Sigmoid colon (tissue), 7 donors: ENCODE measurements around the gene ST8SIA4. TPM values are rescaled to one million over a fixed set of nuclear protein-coding genes. Genes with fewer than 3 reads are reported as not detected.

Experiments
- DNase-seq: peaks from one replicate; pipeline ENCODE4 v3.0.0-alpha.2; 2019
- H3K27ac ChIP-seq, 4 donors: fragments of 200-600 bp; sonication (generic); one replicate each; pipeline ENCODE4 v1.5.1; 2016 to 2019; ENCODE audit warnings: mild to moderate bottlenecking in 1 of 4
- H3K27me3 ChIP-seq, 3 donors: fragments of 200-600 bp; sonication (generic); one replicate each; pipeline ENCODE4 v1.5.1; 2019; ENCODE audit warnings: mild to moderate bottlenecking in 1 of 3
- H3K36me3 ChIP-seq, 4 donors: fragments of 200-600 bp; sonication (generic); one replicate each; pipeline ENCODE4 v1.5.1; 2016 to 2019
- H3K4me1 ChIP-seq, 4 donors: fragments of 200-600 bp; sonication (generic); one replicate each; pipeline ENCODE4 v1.5.1; 2017 to 2019
- H3K4me3 ChIP-seq, 4 donors: fragments of 200-600 bp; sonication (generic); one replicate each; pipeline ENCODE4 v1.5.1; 2017 to 2019; ENCODE audit warnings: mild to moderate bottlenecking in 2 of 4, moderate library complexity in 1 of 4
- H3K9me3 ChIP-seq, 4 donors: fragments of 200-600 bp in 3 of 4; sonication (generic) in 3 of 4; one replicate each; pipeline versions ENCODE4 v1.5.1 to v1.6.1; 2013 to 2019
- CTCF ChIP-seq, 4 experiments: fragments of 450-650 bp in 3 of 4; fragments of 200-600 bp in 1 of 4; IDR thresholded peaks; one replicate each; pipeline ENCODE4 v1.5.1; 2016 to 2019; ENCODE audit warnings: antibody characterized with exemption in 4 of 4, mild to moderate bottlenecking in 3 of 4, moderate library complexity in 2 of 4
- EP300 ChIP-seq, 4 donors: sonication (generic); formaldehyde crosslinking; IDR thresholded peaks; one replicate each; pipeline ENCODE4 v1.6.1; 2017; ENCODE audit warnings: antibody characterized with exemption in 4 of 4
- POLR2A ChIP-seq, 2 donors: fragments of 450-650 bp; IDR thresholded peaks; one replicate each; pipeline ENCODE4 v1.6.1; 2016; ENCODE audit warnings: antibody characterized with exemption in 2 of 2, mild to moderate bottlenecking in 2 of 2, moderate library complexity in 2 of 2
- POLR2AphosphoS5 ChIP-seq, 4 donors: sonication (generic); formaldehyde crosslinking; IDR thresholded peaks; one replicate each; pipeline ENCODE4 v1.6.1; 2017; ENCODE audit warnings: antibody characterized with exemption in 4 of 4
- WGBS, 2 donors: extraction: QIAGEN DNeasy Blood & Tissue Kit; methylation state at CpG; one replicate each; pipeline ENCODE4 v1.1.7; 2013; 5-methylcytosine and 5-hydroxymethylcytosine counted together
- intact Hi-C: fragments of 100-400 bp; cut with DNase I; formaldehyde crosslinking; loops from one replicate; pipeline ENCODE4 v1.15.1; 2023
- polyA plus RNA-seq, 3 donors: library from polyadenylated mRNA; stranded (reverse); fragments of 200-250 nt; gene quantifications; one replicate each; pipeline ENCODE4 v1.2.3, GENCODE V29; 2013
- total RNA-seq, 4 donors: library from RNA; depleted of rRNA; stranded (reverse); fragments of >200 nt; gene quantifications; one replicate each; pipeline ENCODE4 v1.1.0, GENCODE V29; 2016
- donor health status: healthy with polysubstance abuse.
- donor health status: Bipolar disorder and iron deficiency.
- donor health status: healthy.

Gene ST8SIA4
- total and polyA plus RNA-seq, 7 donors: 0.60 to 8.3 (median 3.0) TPM

- 87 to 88% methylated on average over 3 of the region's 3 CpGs for WGBS, 2 donors
- TF ChIP-seq POLR2AphosphoS5 (IDR thresholded peaks at IDR 0.05) (no peak), EP300 (IDR thresholded peaks at IDR 0.05) (no peak), POLR2A (IDR thresholded peaks at IDR 0.05) (no peak), CTCF (IDR thresholded peaks at IDR 0.05) (no peak)
- intact Hi-C loops: no loop called here
Observed at GRCh38 chr5:100861148-100861547, 41.9 kb downstream of the ST8SIA4 start.

DNA sequence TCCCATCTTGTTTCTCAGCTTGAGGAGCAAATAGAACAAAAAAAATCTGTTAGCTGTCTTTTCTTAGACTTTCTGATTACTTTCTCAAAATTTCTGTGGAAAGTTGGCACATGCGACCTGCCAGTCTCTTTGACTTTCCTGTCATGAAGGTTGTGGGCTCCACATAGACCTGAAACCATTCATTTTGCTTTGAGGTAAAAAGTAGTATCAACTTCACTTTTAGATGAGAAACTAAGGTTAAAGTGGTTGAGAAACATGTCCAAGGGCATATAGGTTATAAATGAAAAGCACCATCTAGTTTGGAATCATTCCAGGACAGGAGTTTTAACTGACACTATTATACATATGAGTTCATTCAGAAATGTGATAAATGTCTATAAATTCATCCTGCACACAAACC lies 42.7 kb downstream of the ST8SIA4 start:
- Histone ChIP-seq H3K4me3 (no peak overlapping the region), H3K27ac (no peak overlapping the region), H3K27me3 (no peaks in the 10 kb centered on the region), H3K4me1 (no peaks in the 10 kb centered on the region), H3K36me3 (no peaks in the 10 kb centered on the region), H3K9me3 (no peaks in the 10 kb centered on the region)
- DNase-seq: no peak
- TF ChIP-seq CTCF (IDR thresholded peaks at IDR 0.05) (no peak), POLR2A (IDR thresholded peaks at IDR 0.05) (no peak), POLR2AphosphoS5 (IDR thresholded peaks at IDR 0.05) (no peak), EP300 (IDR thresholded peaks at IDR 0.05) (no peak)
- WGBS, 2 donors: 79 to 83% methylated on average over 1 of the region's 1 CpG
- intact Hi-C loops: no loop called here

More at GRCh38 chr5:100861148-100861547, 41.9 kb downstream of the ST8SIA4 start:
- H3K4me3 ChIP-seq: no peak overlapping the region
- H3K36me3 ChIP-seq: no peaks in the 10 kb centered on the region
- H3K27ac ChIP-seq: no peak overlapping the region
- H3K27me3 ChIP-seq: no peaks in the 10 kb centered on the region
- no peaks in the 10 kb centered on the region for H3K4me1 ChIP-seq
- no peaks in the 10 kb centered on the region for H3K9me3 ChIP-seq
- DNase-seq: no peak

DNA sequence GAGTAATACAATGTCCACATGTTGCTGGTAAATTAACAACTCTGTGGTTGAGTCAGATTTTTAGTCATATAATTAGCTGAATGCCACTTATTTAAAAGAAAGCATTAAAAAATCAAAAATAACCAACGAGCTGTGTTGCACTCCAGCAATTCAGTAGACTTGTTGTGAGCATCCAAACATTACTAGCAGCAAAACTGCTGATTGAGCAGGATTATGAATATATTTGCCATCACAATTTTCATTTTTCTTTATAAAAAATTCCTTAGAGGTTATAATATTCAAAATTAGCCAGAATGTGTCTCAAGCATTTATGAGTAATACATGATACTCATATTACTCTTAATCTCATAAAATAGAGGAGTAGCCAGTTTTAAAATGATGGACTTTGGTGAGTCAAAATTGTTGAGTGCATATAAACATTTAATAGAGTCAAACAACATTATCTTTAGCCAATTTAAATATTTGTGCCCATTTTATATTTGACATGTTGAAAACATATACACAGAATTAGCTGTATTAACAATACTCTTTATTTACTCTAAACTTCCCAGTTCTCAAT lies 44.0 kb downstream of the ST8SIA4 start:
- DNase-seq: no peak
- 37 to 74% methylated on average over 1 of the region's 1 CpG for WGBS, 2 donors
- Histone ChIP-seq H3K36me3 (no peaks in the 10 kb centered on the region), H3K27me3 (no peaks in the 10 kb centered on the region), H3K4me3 (no peak overlapping the region), H3K4me1 (no peaks in the 10 kb centered on the region), H3K27ac (no peak overlapping the region), H3K9me3 (no peaks in the 10 kb centered on the region)
- intact Hi-C loops: no loop called here
- TF ChIP-seq POLR2A (IDR thresholded peaks at IDR 0.05): no peak
- no peak for TF ChIP-seq POLR2AphosphoS5 (IDR thresholded peaks at IDR 0.05)
- no peak for TF ChIP-seq CTCF (IDR thresholded peaks at IDR 0.05)
- no peak for TF ChIP-seq EP300 (IDR thresholded peaks at IDR 0.05)

DNA sequence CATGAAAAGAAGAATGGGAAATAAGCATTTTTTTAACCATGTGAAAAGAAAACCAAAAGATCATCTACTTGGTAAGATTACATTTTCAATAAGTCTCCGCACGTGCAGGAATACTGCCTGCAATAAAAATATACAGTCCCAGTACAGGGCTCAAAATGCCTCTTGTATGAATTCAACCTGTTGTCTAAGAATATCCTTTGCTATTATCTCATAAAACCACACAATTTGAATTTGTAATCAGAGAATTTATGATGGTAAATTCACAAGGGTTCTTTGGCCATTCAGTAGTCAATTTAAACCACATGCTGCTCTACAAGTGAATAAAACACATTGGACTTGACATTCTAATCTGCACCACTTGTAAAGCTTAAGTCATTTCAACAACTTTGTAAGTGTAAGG lies 46.6 kb downstream of the ST8SIA4 start:
- Histone ChIP-seq H3K9me3 (no peaks in the 10 kb centered on the region), H3K27ac (no peak overlapping the region), H3K4me1 (no peaks in the 10 kb centered on the region), H3K27me3 (no peaks in the 10 kb centered on the region), H3K36me3 (no peaks in the 10 kb centered on the region), H3K4me3 (no peak overlapping the region)
- no peak for DNase-seq
- 31 to 76% methylated on average over 2 of the region's 2 CpGs for WGBS, 2 donors
- TF ChIP-seq POLR2AphosphoS5 (IDR thresholded peaks at IDR 0.05): no peak
- TF ChIP-seq CTCF (IDR thresholded peaks at IDR 0.05): no peak
- intact Hi-C loops: no loop called here

DNA sequence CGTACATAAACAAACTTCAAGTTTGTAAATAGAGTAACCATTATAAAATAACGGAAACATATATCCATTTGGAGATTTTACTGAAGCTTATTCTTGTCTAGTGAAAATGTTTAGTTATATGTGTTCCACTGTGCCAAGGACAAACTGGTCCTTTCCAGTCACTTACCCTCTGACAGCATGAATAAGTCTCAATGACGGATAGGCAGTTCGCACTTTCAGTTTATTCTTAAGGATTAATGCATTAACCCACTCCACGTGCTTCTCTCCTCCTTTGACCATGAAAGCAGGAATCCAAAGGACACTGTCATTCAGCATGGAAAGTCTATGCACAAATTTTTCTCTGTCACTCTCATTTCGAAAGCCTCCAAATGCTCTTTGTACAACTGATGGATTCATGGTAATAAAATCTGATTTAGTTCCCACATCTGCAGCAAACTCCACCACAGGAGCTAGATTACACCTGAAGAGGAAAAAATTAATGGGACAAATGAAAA lies 47.1 kb downstream of the ST8SIA4 start:
- Histone ChIP-seq H3K27me3 (no peaks in the 10 kb centered on the region), H3K9me3 (no peaks in the 10 kb centered on the region), H3K4me3 (no peak overlapping the region), H3K27ac (no peak overlapping the region), H3K4me1 (no peaks in the 10 kb centered on the region), H3K36me3 (no peaks in the 10 kb centered on the region)
- intact Hi-C loops: no loop called here
- 79 to 84% methylated on average over 6 of the region's 6 CpGs for WGBS, 2 donors
- TF ChIP-seq EP300 (IDR thresholded peaks at IDR 0.05) (no peak), POLR2AphosphoS5 (IDR thresholded peaks at IDR 0.05) (no peak), POLR2A (IDR thresholded peaks at IDR 0.05) (no peak), CTCF (IDR thresholded peaks at IDR 0.05) (no peak)
- no peak for DNase-seq
